ENCODE results near the gene TTC7B.

Gene TTC7B

GRCh38 chr14:90624227-90624626, 192.0 kb downstream of the TTC7B start:
- ATAC-seq (ENCODE audit: low read depth) (no peak), DNase-seq (ENCODE audit: low spot score in 2 of 2) (no peak)
- Mint-ChIP-seq H3K36me3 (no peaks in the 10 kb centered on the region), H3K27me3 (peaks cover 3% of the 10 kb centered on the region), H3K9me3 (no peaks in the 10 kb centered on the region), H3K27ac (no peak overlapping the region), H3K4me3 (no peak overlapping the region), H3K4me1 (no peaks in the 10 kb centered on the region)

- no peaks in the 10 kb centered on the region for H3K4me1 Mint-ChIP-seq
- ATAC-seq (ENCODE audit: low read depth) (no peak), DNase-seq (ENCODE audit: low spot score in 2 of 2) (no peak)
- peaks cover 4% of the 10 kb centered on the region for H3K27me3 Mint-ChIP-seq
- no peaks in the 10 kb centered on the region for H3K9me3 Mint-ChIP-seq
- H3K27ac Mint-ChIP-seq, result no peak overlapping the region
- H3K4me3 Mint-ChIP-seq, result no peak overlapping the region
- H3K36me3 Mint-ChIP-seq, result no peaks in the 10 kb centered on the region
These were observed 195.0 kb downstream of the TTC7B start for GRCh38 chr14:90621201-90621600.

GRCh38 chr14:90620568-90621077, 195.6 kb downstream of the TTC7B start:
- Mint-ChIP-seq H3K4me3 (no peak overlapping the region), H3K4me1 (no peaks in the 10 kb centered on the region), H3K36me3 (no peaks in the 10 kb centered on the region), H3K9me3 (no peaks in the 10 kb centered on the region), H3K27me3 (peaks cover 4% of the 10 kb centered on the region), H3K27ac (no peak overlapping the region)
- no peak for ATAC-seq (ENCODE audit: low read depth)
- no peak for DNase-seq (ENCODE audit: low spot score in 2 of 2)

DNA sequence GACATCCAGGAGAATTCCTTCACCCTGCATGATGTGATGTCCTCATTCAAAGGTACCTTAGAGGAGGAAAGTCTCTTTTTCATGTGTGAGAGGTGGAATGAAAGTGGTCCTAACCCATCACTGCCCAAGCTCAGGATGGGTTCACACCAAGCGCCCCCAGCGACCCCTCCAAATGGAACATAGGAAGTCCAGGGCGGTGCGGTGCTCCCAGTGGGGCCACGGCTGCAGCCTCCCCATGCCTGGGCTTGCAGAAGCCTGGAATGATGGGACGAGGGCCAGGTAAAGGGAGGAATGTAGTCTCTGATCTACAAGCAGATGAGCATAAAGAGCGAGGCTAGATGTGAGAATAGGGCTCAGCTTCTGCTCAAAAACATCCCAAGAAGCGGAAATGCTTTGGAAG, 196.3 kb downstream of the TTC7B start:
- Mint-ChIP-seq H3K9me3 (no peaks in the 10 kb centered on the region), H3K27ac (no peak overlapping the region)
- no peak for ATAC-seq (ENCODE audit: low read depth)

GRCh38 chr14:90617961-90618360, 198.3 kb downstream of the TTC7B start:
- ATAC-seq (ENCODE audit: low read depth) (no peak), DNase-seq (ENCODE audit: low spot score in 2 of 2) (no peak)
- Mint-ChIP-seq H3K36me3 (no peaks in the 10 kb centered on the region), H3K27me3 (peaks cover 4% of the 10 kb centered on the region), H3K27ac (no peak overlapping the region), H3K4me1 (no peaks in the 10 kb centered on the region), H3K9me3 (no peaks in the 10 kb centered on the region), H3K4me3 (no peak overlapping the region)

More for the DNA sequence above, 196.3 kb downstream of the TTC7B start:
- Mint-ChIP-seq H3K4me3 (no peak overlapping the region), H3K36me3 (no peaks in the 10 kb centered on the region), H3K4me1 (no peaks in the 10 kb centered on the region), H3K27me3 (peaks cover 4% of the 10 kb centered on the region)
- no peak for DNase-seq (ENCODE audit: low spot score in 2 of 2)

DNA sequence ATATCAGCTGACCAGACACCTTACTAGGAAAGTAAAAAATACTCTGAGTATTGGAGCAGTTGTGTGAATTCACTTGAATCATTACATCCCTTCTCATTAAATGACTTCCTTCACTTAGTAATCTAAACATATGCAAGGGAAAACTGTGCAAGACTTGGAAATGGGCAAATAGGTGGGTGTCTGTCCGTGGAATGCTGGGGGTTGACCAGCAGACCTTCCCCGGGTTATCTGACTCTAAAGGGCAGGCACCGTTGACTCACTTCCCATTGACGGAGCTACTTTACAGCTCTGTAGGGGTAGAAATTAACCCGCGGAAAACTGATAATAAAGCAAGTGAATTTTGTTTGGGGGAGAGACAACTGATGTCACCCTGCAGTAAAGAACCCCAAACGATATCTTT, 199.3 kb downstream of the TTC7B start:
- peaks cover 4% of the 10 kb centered on the region for H3K27me3 Mint-ChIP-seq
- no peaks in the 10 kb centered on the region for H3K9me3 Mint-ChIP-seq
- H3K27ac Mint-ChIP-seq, result no peak overlapping the region
- no peaks in the 10 kb centered on the region for H3K36me3 Mint-ChIP-seq
- H3K4me1 Mint-ChIP-seq, result no peaks in the 10 kb centered on the region
- no peak for ATAC-seq (ENCODE audit: low read depth)
- H3K4me3 Mint-ChIP-seq, result no peak overlapping the region
- DNase-seq (ENCODE audit: low spot score in 2 of 2), result no peak

DNA sequence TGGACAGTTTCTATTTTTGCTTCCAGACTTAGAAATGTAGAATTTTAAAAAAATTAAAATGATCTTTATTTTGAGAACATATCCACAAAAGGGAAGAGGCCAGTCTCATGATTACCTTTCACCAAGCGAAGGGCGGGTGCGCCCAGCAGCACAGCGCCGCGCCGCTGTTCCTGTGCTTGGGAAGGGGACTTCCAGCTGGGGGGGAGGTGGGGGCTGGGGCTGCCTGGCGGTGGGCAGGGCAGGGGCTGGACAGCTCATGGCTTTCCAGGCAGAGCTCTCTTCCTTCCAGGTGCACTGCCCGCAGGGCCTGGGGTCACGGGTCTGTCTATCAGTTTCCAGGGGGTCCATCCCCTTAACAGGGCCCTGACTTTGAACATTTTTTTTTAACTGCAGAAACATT, 199.9 kb downstream of the TTC7B start:
- Mint-ChIP-seq H3K9me3 (no peaks in the 10 kb centered on the region), H3K4me3 (no peak overlapping the region), H3K4me1 (no peaks in the 10 kb centered on the region), H3K36me3 (no peaks in the 10 kb centered on the region), H3K27me3 (peaks cover 4% of the 10 kb centered on the region), H3K27ac (no peak overlapping the region)
- DNase-seq (ENCODE audit: low spot score in 2 of 2) (no peak), ATAC-seq (ENCODE audit: low read depth) (no peak)

- Mint-ChIP-seq H3K4me3 (no peak overlapping the region), H3K9me3 (no peaks in the 10 kb centered on the region), H3K36me3 (no peaks in the 10 kb centered on the region), H3K27me3 (peaks cover 1% of the 10 kb centered on the region), H3K27ac (no peak overlapping the region), H3K4me1 (no peaks in the 10 kb centered on the region)
- ATAC-seq (ENCODE audit: low read depth) (no peak), DNase-seq (ENCODE audit: low spot score in 2 of 2) (no peak)
These were observed 200.6 kb downstream of the TTC7B start for GRCh38 chr14:90615517-90616060.

GRCh38 chr14:90614696-90615516, 201.3 kb downstream of the TTC7B start:
- no peaks in the 10 kb centered on the region for H3K36me3 Mint-ChIP-seq
- DNase-seq (ENCODE audit: low spot score in 2 of 2) (no peak), ATAC-seq (ENCODE audit: low read depth) (no peak)
- no peaks in the 10 kb centered on the region for H3K9me3 Mint-ChIP-seq
- no peak overlapping the region for H3K27ac Mint-ChIP-seq
- no peak overlapping the region for H3K4me3 Mint-ChIP-seq
- peaks cover 1% of the 10 kb centered on the region for H3K27me3 Mint-ChIP-seq
- no peaks in the 10 kb centered on the region for H3K4me1 Mint-ChIP-seq

- no peak overlapping the region for H3K4me3 Mint-ChIP-seq
- no peaks in the 10 kb centered on the region for H3K27me3 Mint-ChIP-seq
- H3K27ac Mint-ChIP-seq, result no peak overlapping the region
- no peak for ATAC-seq (ENCODE audit: low read depth)
- H3K36me3 Mint-ChIP-seq, result no peaks in the 10 kb centered on the region
- no peaks in the 10 kb centered on the region for H3K9me3 Mint-ChIP-seq
- DNase-seq (ENCODE audit: low spot score in 2 of 2), result no peak
- peaks cover under 1% of the 10 kb centered on the region for H3K4me1 Mint-ChIP-seq
These were observed 202.2 kb downstream of the TTC7B start for GRCh38 chr14:90613997-90614396.

DNA sequence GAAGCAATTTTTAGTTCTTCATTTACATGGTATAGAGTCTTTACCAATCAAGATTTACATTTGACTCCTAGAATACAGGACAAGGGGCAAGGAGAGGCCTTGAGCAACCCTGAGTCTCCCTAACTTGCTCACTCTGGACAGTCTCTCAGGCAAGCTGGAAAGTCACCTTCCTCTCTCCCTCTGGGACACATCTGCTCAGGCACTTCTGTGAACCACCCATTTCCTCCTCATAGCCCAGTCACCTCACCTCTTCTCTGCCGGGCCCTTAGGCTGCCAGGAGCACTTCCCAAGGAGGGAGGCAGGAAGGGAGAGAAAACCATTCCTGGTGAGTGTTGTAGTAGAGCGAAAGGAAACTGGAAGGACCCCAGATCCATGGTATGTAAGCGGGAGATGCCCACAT, 202.8 kb downstream of the TTC7B start:
- ATAC-seq (ENCODE audit: low read depth), result no peak
- no peak for DNase-seq (ENCODE audit: low spot score in 2 of 2)
- Mint-ChIP-seq H3K27me3 (no peaks in the 10 kb centered on the region), H3K4me3 (no peak overlapping the region), H3K27ac (no peak overlapping the region), H3K36me3 (no peaks in the 10 kb centered on the region), H3K4me1 (peaks cover 2% of the 10 kb centered on the region), H3K9me3 (no peaks in the 10 kb centered on the region)

GRCh38 chr14:90612801-90613200, 203.4 kb downstream of the TTC7B start:
- Mint-ChIP-seq H3K4me1 (peaks cover 2% of the 10 kb centered on the region), H3K36me3 (no peaks in the 10 kb centered on the region), H3K9me3 (no peaks in the 10 kb centered on the region), H3K4me3 (no peak overlapping the region), H3K27ac (no peak overlapping the region), H3K27me3 (no peaks in the 10 kb centered on the region)
- ATAC-seq (ENCODE audit: low read depth) (no peak), DNase-seq (ENCODE audit: low spot score in 2 of 2) (no peak)

- Mint-ChIP-seq H3K27ac (no peak overlapping the region), H3K27me3 (no peaks in the 10 kb centered on the region), H3K4me1 (peaks cover 4% of the 10 kb centered on the region), H3K4me3 (no peak overlapping the region), H3K36me3 (no peaks in the 10 kb centered on the region), H3K9me3 (no peaks in the 10 kb centered on the region)
- no peak for ATAC-seq (ENCODE audit: low read depth)
- no peak for DNase-seq (ENCODE audit: low spot score in 2 of 2)
These were observed 204.3 kb downstream of the TTC7B start for GRCh38 chr14:90611936-90612335.

DNA sequence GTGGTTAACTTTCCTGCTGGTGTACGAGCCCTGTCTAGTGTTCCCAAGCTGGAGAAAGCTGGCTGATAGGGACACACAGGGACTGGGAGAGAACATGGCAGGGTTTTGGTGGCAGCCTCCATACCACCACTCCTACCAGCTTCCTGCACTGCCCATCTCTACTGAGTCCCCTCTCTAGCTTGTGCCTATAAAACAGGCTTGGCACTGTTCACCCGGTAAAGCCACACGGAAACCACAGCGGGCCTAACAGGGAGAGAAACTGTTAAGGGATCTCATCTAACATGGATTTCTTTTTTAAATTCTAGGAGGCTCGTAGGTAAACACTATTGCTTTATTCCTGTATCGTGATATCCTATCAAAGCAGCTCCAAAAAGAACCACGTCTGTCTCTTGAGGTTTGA, 204.7 kb downstream of the TTC7B start:
- Mint-ChIP-seq H3K9me3 (no peaks in the 10 kb centered on the region), H3K27ac (no peak overlapping the region), H3K27me3 (peaks cover 2% of the 10 kb centered on the region), H3K36me3 (no peaks in the 10 kb centered on the region), H3K4me1 (peaks cover 4% of the 10 kb centered on the region), H3K4me3 (no peak overlapping the region)
- no peak for ATAC-seq (ENCODE audit: low read depth)
- DNase-seq (ENCODE audit: low spot score in 2 of 2), result no peak
